Endothelial cell of umbilical vein (primary cell): ENCODE results near the gene B9D2. TPM values are rescaled to one million over a fixed set of nuclear protein-coding genes. Genes with fewer than 3 reads are reported as not detected.
A peak's percentile ranks its signal among the peaks of the same experiment; 100 is the strongest.

Experiments used
- BruUV-seq: library from RNA; stranded (reverse); fragments of 400-500 nt; replicated peaks from 2 replicates; lab custom pipeline; 2021; lab: Mats Ljungman, UMichigan
- CTCF ChIA-PET: fragments of 300-600, 350-600 bp; sonication (Branson Sonifier 250); formaldehyde crosslinking; loops from one replicate; lab custom pipeline; 2021; ENCODE audit warnings: antibody characterized with exemption, inconsistent platforms; lab: Charles Lee
- POLR2A ChIA-PET: fragments of 300-600, 350-600 bp; sonication (Branson Sonifier 250); formaldehyde crosslinking; loops from one replicate; lab custom pipeline; 2021; ENCODE audit warnings: antibody characterized with exemption, inconsistent platforms; lab: Charles Lee
- DNase-seq: peaks from one replicate; pipeline ENCODE4 v3.0.0-alpha.2; 2011; ENCODE audit warnings: low read depth, low spot score
- FAIRE-seq: peaks from 2 replicates; lab custom pipeline; 2011; peaks lifted over from hg19 to GRCh38; lab: Jason Lieb, UNC
- H2AFZ ChIP-seq: 2 replicates; pipeline ENCODE4 v1.6.0; 2012; ENCODE audit warnings: low read depth, low read length, control low read depth, inconsistent platforms
- H3K27ac ChIP-seq: 2 replicates; pipeline ENCODE4 v1.5.1; 2011; ENCODE audit warnings: low read depth, mild to moderate bottlenecking, control low read depth, low read length, moderate library complexity; ENCODE audit not compliant: insufficient read depth
- H3K27me3 ChIP-seq, 2 experiments: 2 replicates each; pipeline versions ENCODE4 v1.6.0 to v1.6.1; 2011; ENCODE audit warnings: low read length in 2 of 2, mixed read lengths in 1 of 2; ENCODE audit not compliant: control insufficient read depth in 2 of 2, insufficient read depth in 2 of 2
- H3K36me3 ChIP-seq, 2 experiments: 2 replicates in 1 of 2; 3 replicates in 1 of 2; pipeline ENCODE4 v1.5.1; 2011; ENCODE audit warnings: low read length in 2 of 2, mild to moderate bottlenecking in 1 of 2, moderate library complexity in 1 of 2; ENCODE audit not compliant: control insufficient read depth in 2 of 2, insufficient read depth in 2 of 2; ENCODE audit errors: extremely low read depth in 1 of 2
- H3K4me1 ChIP-seq: 3 replicates; pipeline ENCODE4 v1.5.1; 2011; ENCODE audit warnings: mild to moderate bottlenecking, low read length; ENCODE audit not compliant: control insufficient read depth, insufficient read depth; ENCODE audit errors: extremely low read depth
- H3K4me2 ChIP-seq: 2 replicates; pipeline ENCODE4 v1.6.1; 2011; ENCODE audit warnings: low read length, control low read depth, mixed read lengths; ENCODE audit not compliant: insufficient read depth
- H3K4me3 ChIP-seq, 3 experiments: fragments of 200-600 bp in 1 of 3; sonication (generic), shearing (Covaris generic) in 1 of 3; replicated peaks in 1 of 3; 2 replicates each; pipeline ENCODE4 v1.5.1; 2011 to 2016; ENCODE audit warnings: control low read depth in 3 of 3, low read length in 3 of 3, mild to moderate bottlenecking in 2 of 3, inconsistent platforms in 1 of 3, low read depth in 1 of 3, moderate library complexity in 1 of 3; ENCODE audit not compliant: insufficient read depth in 1 of 3
- H3K79me2 ChIP-seq: 2 replicates; pipeline ENCODE4 v1.6.0; 2012; ENCODE audit warnings: low read length, inconsistent platforms; ENCODE audit not compliant: control insufficient read depth, insufficient read depth
- H3K9ac ChIP-seq: replicated peaks from 2 replicates; pipeline ENCODE3; 2011; ENCODE audit warnings: low read length, control low read depth; ENCODE audit not compliant: insufficient read depth; ENCODE audit errors: extremely low read depth
- H3K9me1 ChIP-seq: replicated peaks from 3 replicates; pipeline ENCODE4 v1.6.0; 2011; ENCODE audit warnings: mild to moderate bottlenecking, low read length; ENCODE audit not compliant: control insufficient read depth, insufficient read depth; ENCODE audit errors: extremely low read depth
- H3K9me3 ChIP-seq: replicated peaks from 2 replicates; pipeline ENCODE4 v1.5.1; 2012; ENCODE audit warnings: low read length, inconsistent platforms; ENCODE audit not compliant: control insufficient read depth, insufficient read depth
- H4K20me1 ChIP-seq: replicated peaks from 2 replicates; pipeline ENCODE3; 2011; ENCODE audit warnings: mild to moderate bottlenecking, low read length; ENCODE audit not compliant: control insufficient read depth, insufficient read depth; ENCODE audit errors: extremely low read depth
- CTCF ChIP-seq, 2 donors: IDR thresholded peaks; 1 replicate in 1 of 2; 2 replicates in 1 of 2; pipeline ENCODE4 v1.5.1; 2011; ENCODE audit warnings: low read length in 2 of 2, mild to moderate bottlenecking in 2 of 2, moderate library complexity in 2 of 2, control low read depth in 1 of 2, inconsistent platforms in 1 of 2, low read depth in 1 of 2; ENCODE audit not compliant: insufficient read depth in 1 of 2; ENCODE audit errors: extremely low read depth in 1 of 2
- EZH2 ChIP-seq: IDR thresholded peaks from 2 replicates; pipeline ENCODE4 v1.6.1; 2012; ENCODE audit warnings: borderline replicate concordance, low read depth, mild to moderate bottlenecking, moderate library complexity, low read length, inconsistent platforms; ENCODE audit not compliant: severe bottlenecking
- FOS ChIP-seq: IDR thresholded peaks from 2 replicates; pipeline ENCODE4 v1.6.1; 2011; ENCODE audit warnings: mild to moderate bottlenecking, low read length, moderate library complexity, borderline replicate concordance; ENCODE audit not compliant: insufficient read depth
- GATA2 ChIP-seq: IDR thresholded peaks from 2 replicates; pipeline ENCODE4 v1.7.0; 2011; ENCODE audit warnings: low read depth, mild to moderate bottlenecking, moderate library complexity, mixed read lengths, low read length; ENCODE audit not compliant: insufficient read length, insufficient read depth
- JUN ChIP-seq: IDR thresholded peaks from 2 replicates; pipeline ENCODE4 v1.6.1; 2011; ENCODE audit warnings: borderline replicate concordance, low read depth; ENCODE audit not compliant: insufficient read length, insufficient read depth
- MAX ChIP-seq: IDR thresholded peaks from 2 replicates; pipeline ENCODE4 v1.6.1; 2011; ENCODE audit not compliant: insufficient read depth, insufficient read length
- MYC ChIP-seq: IDR thresholded peaks from one replicate; pipeline ENCODE4 v1.6.1; 2011; ENCODE audit warnings: mild to moderate bottlenecking, low read depth, low read length
- POLR2A ChIP-seq: IDR thresholded peaks from 2 replicates; pipeline ENCODE4 v1.6.1; 2012; ENCODE audit warnings: low read depth, mild to moderate bottlenecking, control low read depth, low read length
- POLR2AphosphoS5 ChIP-seq: IDR thresholded peaks from 2 replicates; pipeline ENCODE4 v1.6.1; 2012; ENCODE audit warnings: low read depth, mild to moderate bottlenecking, control low read depth, low read length, moderate library complexity; ENCODE audit not compliant: insufficient read depth
- dilution Hi-C: fragments of 300-500 bp; cut with MboI; formaldehyde crosslinking; loops from one replicate; pipeline ENCODE4 v1.15.0; 2019; ENCODE audit warnings: low sequenced_read_pairs; ENCODE audit not compliant: extremely low pct_ligation_motif_present
- intact Hi-C: fragments of 100-400 bp; cut with micrococcal nuclease; formaldehyde crosslinking; loops from one replicate; pipeline ENCODE4 v1.10.0; 2022
- polyA plus RNA-seq, 4 experiments: library from polyadenylated mRNA; depleted of rRNA in 3 of 4; stranded (reverse) in 3 of 4; unstranded in 1 of 4; fragments of >200 nt; gene quantifications; 2 replicates each; pipeline versions ENCODE4 v1.2.1 to v1.2.3, GENCODE V29; 2011 to 2012; ENCODE audit warnings: missing spikeins in 1 of 4
- total RNA-seq: library from RNA; stranded (reverse); gene quantifications from 2 replicates; pipeline ENCODE4 v1.2.3, GENCODE V29; 2021

Gene B9D2
- total and polyA plus RNA-seq, 2 donors (not counting 3 experiments of a cell fraction or from before 2014, with no cell fraction given), result 12.2 to 23.9 TPM

DNA sequence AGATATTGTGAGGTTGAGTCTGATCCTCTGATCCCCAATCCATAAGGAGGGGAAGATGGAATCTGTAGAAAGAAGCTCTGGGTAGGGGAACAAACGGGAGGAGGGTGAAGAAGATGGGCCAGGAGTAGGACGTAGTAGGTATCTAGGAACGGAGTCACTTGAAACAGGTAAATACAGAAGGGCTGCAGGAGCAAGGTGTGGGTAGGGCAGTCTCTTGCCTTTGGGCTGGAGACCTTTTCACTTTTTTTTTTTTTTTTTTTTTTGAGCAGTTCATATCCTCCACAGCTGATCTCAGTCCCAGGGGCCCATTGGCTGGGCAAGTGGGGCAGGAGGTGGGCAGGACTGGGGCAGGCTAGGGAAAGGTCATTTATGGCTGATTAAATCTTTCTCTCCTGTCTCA is 35.1 kb upstream of the B9D2 start:
- BruUV-seq, result no TSS peak
- Histone ChIP-seq H3K4me2 (peak overlapping the region; percentile 72), H3K9ac (no peak overlapping the region), H3K79me2 (peaks cover 6% of the 10 kb centered on the region), H3K36me3 (peaks cover 0 to 2% of the 10 kb centered on the region in 2 experiments), H3K9me1 (no peaks in the 10 kb centered on the region), H4K20me1 (no peaks in the 10 kb centered on the region), H3K27me3 (no peaks in the 10 kb centered on the region), H3K4me3 (no peak overlapping the region), H3K27ac (no peak overlapping the region), H2AFZ (no peak overlapping the region), H3K9me3 (no peaks in the 10 kb centered on the region), H3K4me1 (peaks cover 40% of the 10 kb centered on the region)
- dilution Hi-C loops, result no loop called here
- POLR2A ChIA-PET, result no interaction called here
- no peak for FAIRE-seq
- CTCF ChIA-PET, result interaction anchor here (1.0 kb wide), 1 partner anchor 46 kb away, joined by 3 read pairs; no protein-coding TSS in a partner anchor
- intact Hi-C loops, result no loop called here
- DNase-seq, result no peak
- no peak for TF ChIP-seq GATA2
- TF ChIP-seq POLR2AphosphoS5, result no peak
- no peak for TF ChIP-seq EZH2
- TF ChIP-seq POLR2A, result no peak
- no peak for TF ChIP-seq JUN
- TF ChIP-seq FOS, result no peak
- TF ChIP-seq CTCF (IDR thresholded peaks at IDR 0.05; ENCODE audit: extremely low read depth in 1 of 2, insufficient read depth in 1 of 2, low read depth in 1 of 2, low read length in 2 of 2), result no peak
- TF ChIP-seq MYC, result no peak
- no peak for TF ChIP-seq MAX
